Measurements from ENCODE around the gene CHST2. TPM values are rescaled to one million over a fixed set of nuclear protein-coding genes. Genes with fewer than 3 reads are reported as not detected.

CHST2 gene
- total RNA-seq, 1 donor from 2014 or later: 1.8 TPM

DNA sequence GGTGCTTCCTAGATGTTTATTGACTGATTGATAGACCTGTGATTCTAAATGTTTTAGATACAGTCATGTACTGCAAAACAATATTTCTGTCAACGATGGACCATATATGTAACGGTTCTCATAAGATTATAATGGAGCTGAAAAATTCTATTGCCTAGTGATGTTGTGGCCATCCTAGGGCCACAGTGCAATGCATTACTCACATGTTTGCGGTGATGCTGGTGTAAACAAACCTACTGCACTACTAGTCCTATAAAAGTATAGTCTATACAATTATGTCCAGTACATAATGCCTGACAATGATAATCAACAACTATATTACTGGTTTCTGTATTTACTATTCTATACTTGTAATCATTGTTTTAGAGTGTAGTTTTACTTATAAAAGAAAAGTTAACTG, 46.8 kb downstream of the CHST2 start:
- no peaks in the 10 kb centered on the region for H3K36me3 ChIP-seq
- intact Hi-C loops (cut with micrococcal nuclease): no loop called here
- no peak overlapping the region for H3K4me3 ChIP-seq
- TF ChIP-seq CTCF (IDR thresholded peaks at IDR 0.05; ENCODE audit: borderline replicate concordance): no peak
- no peaks in the 10 kb centered on the region for H3K27me3 ChIP-seq (ENCODE audit: low read depth)
- DNase-seq: no peak
- no peaks in the 10 kb centered on the region for H3K9me3 ChIP-seq (replicated peaks)
- H3K27ac ChIP-seq (replicated peaks): no peak overlapping the region
- peaks cover 4% of the 10 kb centered on the region for H3K4me1 ChIP-seq

DNA sequence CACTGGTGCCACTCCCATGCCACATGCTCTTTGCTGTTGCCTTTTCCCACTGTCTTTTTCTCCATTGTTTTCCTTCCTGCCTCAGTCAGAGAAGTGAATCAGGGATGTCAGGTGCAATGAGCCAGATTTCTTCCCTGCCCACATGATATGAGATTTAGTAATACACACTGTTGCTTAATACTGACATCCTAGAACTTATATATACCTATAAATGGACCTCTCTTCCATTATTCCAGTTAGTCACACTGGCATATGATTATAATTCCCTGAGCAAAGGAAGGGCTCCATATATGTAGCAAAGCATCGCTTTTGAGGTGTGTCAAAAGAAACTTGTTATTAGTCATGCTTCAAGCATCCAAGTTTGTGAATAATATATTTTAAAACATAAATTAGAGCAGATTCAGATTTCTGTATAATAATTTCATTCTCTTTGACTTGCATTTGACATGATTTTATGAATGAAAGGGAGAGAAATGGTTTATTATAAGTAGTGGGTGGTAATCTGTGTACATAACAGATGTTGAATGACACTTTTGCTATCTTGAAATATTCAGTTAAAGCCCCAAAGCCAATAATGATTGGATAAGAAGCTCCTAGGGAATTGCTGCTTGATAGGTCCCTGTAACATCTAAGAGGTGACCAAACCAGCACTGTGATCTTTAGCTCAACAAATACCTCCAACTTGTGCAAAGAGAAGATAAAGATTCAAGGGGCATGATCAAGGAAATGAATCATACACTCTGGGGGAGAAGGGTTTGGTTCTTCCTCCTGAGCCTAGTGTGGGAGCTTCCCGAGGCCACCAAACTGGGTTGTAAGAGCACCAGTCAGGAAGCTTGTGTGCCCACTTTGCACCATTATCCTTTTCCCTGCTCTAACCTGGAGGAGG, 48.6 kb downstream of the CHST2 start:
- intact Hi-C loops (cut with micrococcal nuclease): no loop called here
- H3K27ac ChIP-seq (replicated peaks): peak overlapping the region; percentile 68
- H3K4me1 ChIP-seq: peaks cover 10% of the 10 kb centered on the region

DNA sequence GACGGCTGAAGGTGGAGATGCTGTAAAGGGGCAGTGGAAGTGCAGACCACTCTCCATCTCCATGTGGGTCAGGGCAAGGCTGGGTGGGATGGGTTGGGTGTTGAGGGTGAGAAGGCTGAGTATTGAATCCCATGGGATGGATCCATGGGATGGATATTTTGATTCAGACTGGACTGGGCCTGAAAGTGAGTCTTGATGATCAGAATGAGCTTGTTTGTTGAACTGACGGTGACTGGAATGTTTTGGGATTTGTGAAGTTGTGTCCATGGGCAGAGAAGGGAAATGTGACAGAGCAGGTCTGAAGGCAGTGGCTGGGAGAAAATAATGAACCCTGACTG, 49.3 kb downstream of the CHST2 start:
- Histone ChIP-seq H3K36me3 (no peaks in the 10 kb centered on the region), H3K4me3 (no peak overlapping the region), H3K27ac (replicated peaks) (peak overlapping the region; percentile 68), H3K9me3 (replicated peaks) (peaks cover 9% of the 10 kb centered on the region), H3K4me1 (peaks cover 10% of the 10 kb centered on the region), H3K27me3 (ENCODE audit: low read depth) (no peaks in the 10 kb centered on the region)
- intact Hi-C loops (cut with micrococcal nuclease): no loop called here
- DNase-seq: no peak
- no peak for TF ChIP-seq CTCF (IDR thresholded peaks at IDR 0.05; ENCODE audit: borderline replicate concordance)

More for the DNA sequence above, 48.6 kb downstream of the CHST2 start:
- no peak for DNase-seq
- Histone ChIP-seq H3K9me3 (replicated peaks) (peaks cover 4% of the 10 kb centered on the region), H3K27me3 (ENCODE audit: low read depth) (no peaks in the 10 kb centered on the region), H3K36me3 (no peaks in the 10 kb centered on the region), H3K4me3 (no peak overlapping the region)
- no peak for TF ChIP-seq CTCF (IDR thresholded peaks at IDR 0.05; ENCODE audit: borderline replicate concordance)

DNA sequence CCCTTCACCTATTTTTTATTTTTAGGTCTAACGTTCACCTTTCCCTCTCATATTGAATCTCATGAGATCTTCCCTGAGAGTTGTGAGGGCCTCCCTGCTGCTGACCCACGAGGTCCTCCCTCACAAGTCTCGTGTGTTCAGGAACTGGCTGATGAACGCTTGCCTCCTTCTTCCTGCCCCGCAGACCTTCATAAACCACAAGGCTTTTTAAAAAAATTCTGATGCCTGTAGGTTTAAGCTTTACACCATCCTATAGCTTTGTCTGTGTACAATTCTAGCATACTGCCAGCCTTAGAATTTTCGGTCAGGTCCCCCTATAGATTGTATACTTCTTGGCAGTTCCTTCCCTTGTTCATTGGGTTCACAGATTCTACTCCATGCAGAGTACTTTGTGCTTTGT, 50.5 kb downstream of the CHST2 start:
- Histone ChIP-seq H3K27ac (replicated peaks) (peak overlapping the region; percentile 68), H3K4me3 (no peak overlapping the region), H3K9me3 (replicated peaks) (peaks cover 15% of the 10 kb centered on the region), H3K27me3 (ENCODE audit: low read depth) (no peaks in the 10 kb centered on the region), H3K4me1 (peaks cover 10% of the 10 kb centered on the region), H3K36me3 (no peaks in the 10 kb centered on the region)
- TF ChIP-seq CTCF (IDR thresholded peaks at IDR 0.05; ENCODE audit: borderline replicate concordance): no peak
- intact Hi-C loops (cut with micrococcal nuclease): no loop called here
- DNase-seq: no peak

GRCh38 chr3:143170676-143171075, 51.1 kb downstream of the CHST2 start:
- Histone ChIP-seq H3K9me3 (replicated peaks) (peaks cover 15% of the 10 kb centered on the region), H3K36me3 (no peaks in the 10 kb centered on the region), H3K27me3 (ENCODE audit: low read depth) (no peaks in the 10 kb centered on the region), H3K27ac (replicated peaks) (peak overlapping the region; percentile 68), H3K4me3 (no peak overlapping the region), H3K4me1 (peaks cover 10% of the 10 kb centered on the region)
- no peak for DNase-seq
- intact Hi-C loops (cut with micrococcal nuclease): no loop called here
- TF ChIP-seq CTCF (IDR thresholded peaks at IDR 0.05; ENCODE audit: borderline replicate concordance): no peak

All from left ventricle myocardium inferior (tissue), 1 donor.